ENCODE data around the gene MSL3. TPM values are rescaled to one million over a fixed set of nuclear protein-coding genes. Genes with fewer than 3 reads are reported as not detected.

Gene MSL3
- total RNA-seq, 2 donors from 2014 or later, result 16.2 to 18.0 TPM

DNA sequence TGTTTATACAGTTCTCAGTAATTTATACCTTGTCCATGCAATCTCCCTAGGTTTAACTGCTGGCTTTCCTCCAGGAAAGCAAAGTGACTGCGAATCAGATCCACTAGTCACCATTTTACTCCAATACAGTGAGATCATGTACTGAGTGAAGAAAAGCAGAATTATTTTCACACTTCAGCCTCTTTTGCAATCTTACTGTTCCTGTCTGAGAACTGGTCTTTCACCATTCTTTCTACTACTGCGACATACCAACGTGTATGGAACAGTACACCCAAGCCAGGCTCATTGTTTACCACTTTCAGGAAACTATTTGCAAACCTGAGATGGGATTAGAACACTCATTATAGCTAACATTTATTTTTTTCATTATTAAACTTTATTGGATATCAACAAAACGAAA is 8.0 kb upstream of the MSL3 start:
- H3K27ac Mint-ChIP-seq, result no peak overlapping the region
- Histone ChIP-seq H3K27me3 (ENCODE audit: control insufficient read depth, insufficient read depth, low read length, poor library complexity, severe bottlenecking) (no peaks in the 10 kb centered on the region), H3K9ac (ENCODE audit: extremely low read depth, low read length, poor library complexity, severe bottlenecking) (no peak overlapping the region), H3K4me3 (ENCODE audit: low read length) (no peak overlapping the region), H3K9me3 (ENCODE audit: control insufficient read depth, low read length) (no peaks in the 10 kb centered on the region), H3K27ac (ENCODE audit: low read depth, low read length) (no peak overlapping the region), H3K4me1 (ENCODE audit: control insufficient read depth, insufficient read depth, low read length) (no peaks in the 10 kb centered on the region), H3K36me3 (ENCODE audit: control insufficient read depth, insufficient read depth, low read length) (no peaks in the 10 kb centered on the region)
- H3K4me1 Mint-ChIP-seq, result no peaks in the 10 kb centered on the region
- H3K4me3 Mint-ChIP-seq, result no peak overlapping the region
- no peak for DNase-seq
- no peaks in the 10 kb centered on the region for H3K36me3 Mint-ChIP-seq (ENCODE audit: low read depth)
- peaks cover 47% of the 10 kb centered on the region for H3K9me3 Mint-ChIP-seq
- 93% methylated on average over 3 of the region's 4 CpGs; no CpG with 5 or more reads in 1 of the 2 experiments for WGBS, 2 experiments (ENCODE audit: insufficient coverage in 1 of 2, insufficient read length in 1 of 2)
- peaks cover 2% of the 10 kb centered on the region for H3K27me3 Mint-ChIP-seq (ENCODE audit: insufficient read depth)
- TF ChIP-seq, protein P1, sequence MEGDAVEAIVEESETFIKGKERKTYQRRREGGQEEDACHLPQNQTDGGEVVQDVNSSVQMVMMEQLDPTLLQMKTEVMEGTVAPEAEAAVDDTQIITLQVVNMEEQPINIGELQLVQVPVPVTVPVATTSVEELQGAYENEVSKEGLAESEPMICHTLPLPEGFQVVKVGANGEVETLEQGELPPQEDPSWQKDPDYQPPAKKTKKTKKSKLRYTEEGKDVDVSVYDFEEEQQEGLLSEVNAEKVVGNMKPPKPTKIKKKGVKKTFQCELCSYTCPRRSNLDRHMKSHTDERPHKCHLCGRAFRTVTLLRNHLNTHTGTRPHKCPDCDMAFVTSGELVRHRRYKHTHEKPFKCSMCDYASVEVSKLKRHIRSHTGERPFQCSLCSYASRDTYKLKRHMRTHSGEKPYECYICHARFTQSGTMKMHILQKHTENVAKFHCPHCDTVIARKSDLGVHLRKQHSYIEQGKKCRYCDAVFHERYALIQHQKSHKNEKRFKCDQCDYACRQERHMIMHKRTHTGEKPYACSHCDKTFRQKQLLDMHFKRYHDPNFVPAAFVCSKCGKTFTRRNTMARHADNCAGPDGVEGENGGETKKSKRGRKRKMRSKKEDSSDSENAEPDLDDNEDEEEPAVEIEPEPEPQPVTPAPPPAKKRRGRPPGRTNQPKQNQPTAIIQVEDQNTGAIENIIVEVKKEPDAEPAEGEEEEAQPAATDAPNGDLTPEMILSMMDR (conservative IDR thresholded peaks at IDR 0.05), result no peak

DNA sequence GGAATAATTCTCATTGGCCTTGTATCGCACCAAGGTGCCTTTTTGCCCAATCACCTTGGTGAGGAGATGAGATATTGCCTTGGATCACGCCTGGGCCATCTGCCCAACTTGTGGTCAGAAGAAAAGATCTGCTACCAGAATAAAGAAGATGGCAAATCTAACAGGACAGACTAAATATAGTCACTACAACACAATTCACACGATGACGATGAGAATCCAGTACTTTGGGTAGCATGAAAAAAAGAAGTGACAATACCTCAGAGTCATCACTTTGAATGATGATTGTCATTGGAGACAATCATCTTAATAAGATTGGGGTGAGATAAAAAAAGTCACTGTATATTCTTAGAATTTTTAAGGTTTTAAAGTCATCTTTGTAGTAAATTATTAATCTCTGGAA is 7.3 kb upstream of the MSL3 start:
- TF ChIP-seq, protein P1 (conservative IDR thresholded peaks at IDR 0.05), result no peak
- no peak overlapping the region for H3K4me3 Mint-ChIP-seq
- no peaks in the 10 kb centered on the region for H3K4me1 ChIP-seq (ENCODE audit: control insufficient read depth, insufficient read depth, low read length)
- peaks cover 48% of the 10 kb centered on the region for H3K9me3 Mint-ChIP-seq
- H3K27ac Mint-ChIP-seq, result no peak overlapping the region
- no peaks in the 10 kb centered on the region for H3K9me3 ChIP-seq (ENCODE audit: control insufficient read depth, low read length)
- DNase-seq, result no peak
- H3K36me3 ChIP-seq (ENCODE audit: control insufficient read depth, insufficient read depth, low read length), result no peaks in the 10 kb centered on the region
- H3K36me3 Mint-ChIP-seq (ENCODE audit: low read depth), result no peaks in the 10 kb centered on the region
- H3K27me3 Mint-ChIP-seq (ENCODE audit: insufficient read depth), result peaks cover 2% of the 10 kb centered on the region
- 93% methylated on average over 2 of the region's 4 CpGs; no CpG with 5 or more reads in 1 of the 2 experiments for WGBS, 2 experiments (ENCODE audit: insufficient coverage in 1 of 2, insufficient read length in 1 of 2)
- no peak overlapping the region for H3K4me3 ChIP-seq (ENCODE audit: low read length)
- no peaks in the 10 kb centered on the region for H3K27me3 ChIP-seq (ENCODE audit: control insufficient read depth, insufficient read depth, low read length, poor library complexity, severe bottlenecking)
- H3K9ac ChIP-seq (ENCODE audit: extremely low read depth, low read length, poor library complexity, severe bottlenecking), result no peak overlapping the region
- no peak overlapping the region for H3K27ac ChIP-seq (ENCODE audit: low read depth, low read length)
- peaks cover 3% of the 10 kb centered on the region for H3K4me1 Mint-ChIP-seq

DNA sequence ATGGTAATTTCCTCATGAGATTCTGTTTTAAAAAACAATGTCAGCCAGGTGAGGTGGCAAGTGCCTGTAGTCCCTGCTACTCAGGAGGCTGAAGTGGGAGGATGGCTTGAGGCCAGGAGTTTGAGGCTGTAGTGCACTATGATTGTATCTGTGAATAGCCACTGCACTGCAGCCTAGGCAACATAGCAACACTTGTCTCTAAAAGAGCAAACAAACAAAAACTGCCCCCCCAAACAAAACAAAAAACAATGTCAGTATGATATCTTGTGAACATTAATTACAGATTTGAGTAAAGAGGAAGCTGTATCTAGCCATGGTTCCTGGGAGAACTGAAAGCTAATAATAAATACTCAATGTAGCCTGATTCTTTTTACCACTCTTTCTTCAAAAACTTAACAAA is 6.8 kb upstream of the MSL3 start:
- Mint-ChIP-seq H3K4me1 (peaks cover 4% of the 10 kb centered on the region), H3K9me3 (peaks cover 49% of the 10 kb centered on the region), H3K36me3 (ENCODE audit: low read depth) (no peaks in the 10 kb centered on the region), H3K27me3 (ENCODE audit: insufficient read depth) (peaks cover 4% of the 10 kb centered on the region), H3K4me3 (no peak overlapping the region), H3K27ac (no peak overlapping the region)
- Histone ChIP-seq H3K4me1 (ENCODE audit: control insufficient read depth, insufficient read depth, low read length) (no peaks in the 10 kb centered on the region), H3K36me3 (ENCODE audit: control insufficient read depth, insufficient read depth, low read length) (no peaks in the 10 kb centered on the region), H3K9me3 (ENCODE audit: control insufficient read depth, low read length) (no peaks in the 10 kb centered on the region), H3K9ac (ENCODE audit: extremely low read depth, low read length, poor library complexity, severe bottlenecking) (no peak overlapping the region), H3K27me3 (ENCODE audit: control insufficient read depth, insufficient read depth, low read length, poor library complexity, severe bottlenecking) (no peaks in the 10 kb centered on the region), H3K27ac (ENCODE audit: low read depth, low read length) (no peak overlapping the region), H3K4me3 (ENCODE audit: low read length) (no peak overlapping the region)
- no peak for DNase-seq
- TF ChIP-seq, protein P1 (conservative IDR thresholded peaks at IDR 0.05), result no peak
